NCI-H1048 (cell line): ENCODE measurements around the gene FGF18.

Source experiments
- DNase-seq: peaks from one replicate; lab custom pipeline; 2025; lab: John Stamatoyannopoulos, UW

FGF18 gene

GRCh38 chr5:171470420-171470819 is 51.0 kb downstream of the FGF18 start:
- DNase-seq, result no peak

DNA sequence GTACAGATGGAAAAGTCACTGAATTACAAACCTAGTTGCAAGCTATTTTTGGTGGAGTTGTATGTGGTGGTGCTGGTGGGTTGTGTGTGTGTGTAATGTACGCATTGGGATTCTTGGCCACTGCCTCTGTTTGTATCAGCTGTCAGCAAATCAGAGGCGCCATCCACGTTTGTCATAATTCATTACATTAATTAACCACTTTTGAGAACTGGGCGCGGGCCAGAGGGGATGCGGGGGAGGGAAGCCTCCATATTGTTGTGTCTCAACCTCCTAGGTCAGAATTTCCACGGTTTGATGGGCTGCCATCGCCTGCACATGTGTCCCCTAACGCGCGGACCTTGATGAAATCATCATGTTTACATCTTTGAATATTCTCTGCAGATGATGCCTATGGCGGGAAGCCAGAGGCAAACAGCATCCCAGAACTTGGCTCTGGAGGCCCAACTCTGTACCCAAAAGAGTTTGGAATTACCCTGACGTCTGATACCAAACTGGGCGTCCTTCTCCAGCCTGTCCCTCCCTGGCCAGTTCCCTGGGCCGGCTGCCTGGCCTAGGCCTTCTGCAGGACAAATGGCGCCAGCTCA is 54.9 kb downstream of the FGF18 start:
- DNase-seq, result no peak

DNA sequence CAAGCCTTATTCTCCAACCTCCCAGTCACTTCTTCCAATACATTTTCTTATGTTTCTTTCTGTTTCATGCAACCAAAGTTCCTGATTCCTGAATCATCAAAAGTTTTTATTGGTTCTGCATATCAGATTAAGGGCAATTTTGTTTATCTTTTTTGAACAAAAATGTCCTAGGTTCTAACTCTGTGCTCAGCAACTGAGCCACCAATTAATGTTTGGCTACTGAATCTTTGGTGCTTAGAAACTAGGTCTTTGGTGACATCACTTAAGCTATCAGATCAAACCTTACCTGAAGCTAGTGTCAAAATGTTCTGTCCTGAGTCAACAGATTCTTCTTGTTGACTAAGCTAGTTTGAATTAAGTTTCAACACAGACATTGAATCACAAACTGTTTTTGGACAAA is 56.1 kb downstream of the FGF18 start:
- DNase-seq, result no peak

DNA sequence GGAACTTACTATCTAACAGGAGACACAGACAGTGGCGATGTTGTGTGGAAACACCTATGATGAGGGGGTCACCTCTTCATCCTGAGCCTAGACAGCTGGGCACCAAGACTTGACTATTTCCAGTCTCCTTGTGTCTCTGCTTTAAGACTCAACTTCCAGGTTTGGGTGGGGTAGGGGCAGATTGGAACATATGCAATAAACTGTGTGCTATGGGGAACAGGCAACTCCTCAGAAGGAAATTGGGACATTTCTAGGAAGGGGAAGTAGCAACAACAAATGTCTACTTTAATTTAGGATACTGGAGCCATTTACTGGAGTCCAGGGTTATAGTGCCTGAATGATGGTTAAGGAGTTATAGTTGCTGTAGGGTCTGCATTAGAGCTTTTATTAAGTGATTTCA is 57.3 kb downstream of the FGF18 start:
- DNase-seq, result no peak

- no peak for DNase-seq
These were observed 57.7 kb downstream of the FGF18 start for GRCh38 chr5:171477101-171477500.

- DNase-seq, result no peak
These were observed 58.2 kb downstream of the FGF18 start for GRCh38 chr5:171477666-171478065.

GRCh38 chr5:171478946-171479775 is 59.7 kb downstream of the FGF18 start:
- DNase-seq, result no peak

DNA sequence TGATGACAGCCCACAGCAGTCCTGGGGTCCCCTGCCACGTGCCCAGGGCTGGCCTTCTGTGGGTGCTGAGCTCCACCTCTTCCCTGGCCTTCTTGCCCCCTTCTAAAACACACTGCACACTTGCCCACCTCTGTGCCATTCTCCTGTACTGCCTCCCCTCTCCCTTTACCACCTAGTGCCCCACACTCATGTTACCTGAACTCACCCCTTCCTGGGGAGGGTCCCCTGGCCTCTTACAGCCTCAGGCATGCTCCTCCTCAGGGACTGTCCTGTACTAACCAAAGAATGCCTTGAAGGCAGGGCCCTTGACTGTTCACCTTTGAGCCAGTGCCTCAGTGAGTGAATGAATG is 60.3 kb downstream of the FGF18 start:
- no peak for DNase-seq

- no peak for DNase-seq
These were observed 60.8 kb downstream of the FGF18 start for GRCh38 chr5:171480239-171480638.

- no peak for DNase-seq
These were observed 62.4 kb downstream of the FGF18 start for GRCh38 chr5:171481571-171482433.

DNA sequence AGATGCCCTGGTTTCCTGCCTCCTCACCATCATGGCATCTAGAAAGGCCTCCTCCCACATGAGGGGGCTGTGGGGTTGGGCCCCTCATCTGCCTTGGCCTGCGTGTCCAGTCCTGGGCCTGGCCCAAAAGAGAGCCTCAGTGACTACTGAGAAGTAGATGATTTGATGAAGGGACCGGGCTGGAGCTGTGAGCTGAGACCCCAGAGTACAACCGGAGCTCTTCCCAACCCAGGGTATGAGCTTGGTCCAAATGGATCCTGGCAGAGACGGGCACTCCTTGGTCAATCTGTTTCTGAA is 62.9 kb downstream of the FGF18 start:
- no peak for DNase-seq

DNA sequence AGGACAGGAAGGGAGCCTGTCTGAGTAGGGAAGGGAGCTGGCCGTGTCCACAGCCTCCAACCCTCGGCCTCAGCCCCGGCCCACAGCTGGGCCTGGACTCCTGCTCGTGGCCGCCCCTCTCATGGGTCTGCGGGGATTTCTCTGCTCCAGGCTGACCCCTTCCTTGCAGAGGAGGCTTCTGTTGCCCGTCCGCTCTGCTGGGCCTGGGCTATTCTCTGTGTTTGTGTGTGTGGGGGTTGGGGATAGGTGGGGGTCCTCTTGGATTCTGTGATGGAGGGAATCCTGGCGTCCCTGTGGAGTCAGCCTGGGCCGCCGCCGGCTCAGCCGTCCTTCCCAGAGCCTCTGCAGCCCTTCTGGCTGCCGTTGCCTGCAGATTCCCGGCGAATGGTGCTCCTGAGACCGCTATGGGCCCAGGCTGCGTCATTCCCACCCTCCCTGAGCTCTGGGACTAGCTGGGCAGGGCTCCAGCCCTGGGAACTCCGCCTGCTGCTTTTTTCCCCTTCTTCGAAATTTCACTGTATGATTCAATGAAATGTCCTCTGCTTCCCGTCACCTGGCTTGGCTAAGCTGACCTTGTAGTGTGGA is 64.2 kb downstream of the FGF18 start:
- DNase-seq, result no peak

DNA sequence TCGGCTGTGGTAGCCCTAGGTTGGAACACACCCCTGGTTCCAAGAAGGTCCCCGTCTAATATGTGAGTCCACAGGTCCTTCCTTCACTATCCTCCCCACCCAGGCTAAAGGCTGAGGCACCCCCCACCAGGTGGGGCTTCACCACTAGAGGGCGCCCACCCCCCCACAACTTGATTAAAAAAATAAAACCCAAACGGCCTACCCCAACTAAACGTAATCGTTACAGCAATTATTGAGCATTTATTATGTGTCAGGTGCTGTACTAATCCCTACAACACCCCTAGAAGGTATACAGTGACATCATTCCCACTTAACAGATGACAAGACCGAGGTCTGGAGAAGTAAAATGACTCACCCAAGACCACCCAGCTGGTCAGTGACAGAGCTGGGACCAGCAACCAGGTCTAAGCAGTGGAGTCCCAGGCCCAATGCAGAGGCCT is 65.0 kb downstream of the FGF18 start:
- no peak for DNase-seq

DNA sequence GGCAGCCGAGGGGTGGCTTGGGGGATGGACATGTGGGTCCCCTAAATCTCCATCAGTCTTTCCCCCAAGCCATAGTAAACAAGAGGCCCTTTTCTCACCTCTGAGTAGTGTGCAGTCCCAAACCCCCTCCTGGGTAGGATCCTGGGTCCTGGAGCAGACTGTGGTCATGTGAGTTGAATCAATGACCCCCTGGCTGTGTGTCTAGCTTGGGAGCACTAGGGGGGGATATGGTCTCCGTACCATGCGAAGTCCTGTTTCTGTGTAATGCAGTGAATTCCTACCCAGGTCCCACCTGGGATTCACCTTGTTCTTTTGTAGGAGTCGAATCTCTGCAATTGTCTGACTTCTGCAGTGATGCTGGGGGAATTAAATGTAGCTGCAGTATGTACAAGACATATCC is 66.2 kb downstream of the FGF18 start:
- no peak for DNase-seq

- DNase-seq, result no peak
These were observed 67.2 kb downstream of the FGF18 start for GRCh38 chr5:171486613-171487012.

GRCh38 chr5:171488876-171489275 is 69.4 kb downstream of the FGF18 start:
- DNase-seq, result no peak

- no peak for DNase-seq
These were observed 73.3 kb downstream of the FGF18 start for GRCh38 chr5:171492781-171493180.

- no peak for DNase-seq
These were observed 74.4 kb downstream of the FGF18 start for GRCh38 chr5:171493646-171494393.

DNA sequence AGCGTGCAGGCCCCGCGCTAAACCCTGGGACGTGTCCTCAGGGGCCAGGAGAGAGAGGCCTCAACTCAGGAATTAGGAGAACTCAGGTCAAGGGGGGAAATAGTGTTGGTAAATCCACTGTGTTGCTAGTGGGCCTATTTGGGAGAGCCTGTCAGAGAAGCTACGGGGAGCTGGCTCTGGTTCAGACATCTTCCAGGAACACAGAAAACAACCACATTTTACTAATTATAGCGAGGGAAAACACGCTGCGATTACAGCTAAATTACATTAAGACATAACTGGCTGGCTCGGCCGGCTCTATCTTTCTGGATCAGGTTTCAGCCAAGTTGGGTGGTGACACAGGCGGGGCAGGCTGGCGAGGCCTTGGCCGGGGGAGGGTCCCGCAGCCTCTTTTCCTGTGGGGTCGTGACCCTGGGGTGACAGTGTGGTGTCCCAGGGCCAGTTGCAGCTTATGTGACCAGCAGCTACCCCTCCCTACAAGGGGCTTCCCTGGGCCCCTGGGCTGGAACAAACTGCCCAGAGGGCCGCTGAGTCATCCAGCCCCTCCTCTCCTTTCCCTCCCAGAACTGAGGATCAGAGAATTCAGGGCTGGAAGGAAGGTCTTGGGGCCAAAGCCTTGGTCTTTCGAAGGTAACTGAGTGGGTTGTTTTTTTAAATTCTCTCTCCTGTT is 75.1 kb downstream of the FGF18 start:
- no peak for DNase-seq

- no peak for DNase-seq
These were observed 75.8 kb downstream of the FGF18 start for GRCh38 chr5:171495122-171495700.

GRCh38 chr5:171496456-171496855 is 77.0 kb downstream of the FGF18 start:
- DNase-seq, result no peak
